GM12878 (cell line): ENCODE data around the gene HRH2. TPM values are rescaled to one million over a fixed set of nuclear protein-coding genes. Genes with fewer than 3 reads are reported as not detected.

Source experiments
- ATAC-seq: fragments of 200-7000 bp; cut with Tn5 transposase; 3 replicates; pipeline ENCODE4 v1.9.1; 2020; ENCODE audit warnings: mild to moderate bottlenecking, moderate library complexity
- BruUV-seq: library from RNA; stranded (reverse); fragments of 400-500 nt; replicated peaks from 2 replicates; lab custom pipeline; 2021; lab: Mats Ljungman, UMichigan
- CTCF ChIA-PET: fragments of 300-600 bp; sonication (Branson Sonifier 250); formaldehyde crosslinking; extraction: SDS; loops from one replicate; lab custom pipeline; 2021; ENCODE audit warnings: inconsistent platforms; lab: Yijun Ruan, JAX
- POLR2A ChIA-PET: fragments of 350-600 bp; formaldehyde crosslinking; extraction: SDS; loops from one replicate; lab custom pipeline; 2021; ENCODE audit warnings: inconsistent platforms; lab: Charles Lee
- RAD21 ChIA-PET: fragments of 300-600 bp; sonication (Branson Sonifier 250); formaldehyde crosslinking; loops from one replicate; lab custom pipeline; 2023; ENCODE audit warnings: antibody characterized with exemption; ENCODE audit not compliant: unreplicated experiment; lab: Charles Lee
- SMC1A ChIA-PET: fragments of 300-600 bp; sonication (Branson Sonifier 250); formaldehyde crosslinking; loops from one replicate; lab custom pipeline; 2023; ENCODE audit not compliant: unreplicated experiment, uncharacterized antibody; lab: Charles Lee
- DNase-seq: peaks from one replicate; pipeline ENCODE4 v3.0.0-alpha.2; 2011; ENCODE audit warnings: low read depth, low spot score
- FAIRE-seq: peaks from 3 replicates; lab custom pipeline; 2011; peaks lifted over from hg19 to GRCh38; lab: Jason Lieb, UNC
- H2AFZ ChIP-seq: 2 replicates; pipeline ENCODE4 v1.6.0; 2011; ENCODE audit warnings: low read depth, low read length, control low read depth; ENCODE audit not compliant: control insufficient read depth
- H3K27ac ChIP-seq: 2 replicates; pipeline ENCODE4 v1.5.1; 2011; ENCODE audit warnings: control low read depth; ENCODE audit not compliant: control insufficient read depth, insufficient read depth
- H3K27me3 ChIP-seq, 2 experiments: replicated peaks in 1 of 2; 2 replicates each; pipeline versions ENCODE4 v1.6.0 to v1.6.1; 2011; ENCODE audit warnings: low read length in 1 of 2; ENCODE audit not compliant: control insufficient read depth in 2 of 2, insufficient read depth in 2 of 2
- H3K36me3 ChIP-seq, 2 experiments: 2 replicates each; pipeline ENCODE4 v1.5.1; 2011; ENCODE audit warnings: low read length in 1 of 2; ENCODE audit not compliant: control insufficient read depth in 2 of 2, insufficient read depth in 2 of 2
- H3K4me1 ChIP-seq: 2 replicates; pipeline ENCODE4 v1.6.1; 2011; ENCODE audit warnings: mild to moderate bottlenecking, low read length, moderate library complexity, mixed read lengths; ENCODE audit not compliant: control insufficient read depth, insufficient read depth
- H3K4me2 ChIP-seq: 2 replicates; pipeline ENCODE4 v1.6.0; 2011; ENCODE audit warnings: control low read depth; ENCODE audit not compliant: control insufficient read depth, insufficient read depth
- H3K4me3 ChIP-seq: fragments of 200-600 bp; sonication (generic); 2 replicates; pipeline ENCODE4 v1.5.1; 2016
- H3K79me2 ChIP-seq: 2 replicates; pipeline ENCODE4 v1.6.0; 2011; ENCODE audit warnings: low read length; ENCODE audit not compliant: control insufficient read depth, insufficient read depth
- H3K9ac ChIP-seq: 2 replicates; pipeline ENCODE4 v1.8.0; 2011; ENCODE audit warnings: low read length, control low read depth, mixed read lengths; ENCODE audit not compliant: control insufficient read depth, insufficient read depth
- H3K9me3 ChIP-seq: replicated peaks from 3 replicates; pipeline ENCODE4 v1.5.1; 2011; ENCODE audit warnings: mild to moderate bottlenecking, low read length; ENCODE audit not compliant: control insufficient read depth, insufficient read depth
- H4K20me1 ChIP-seq: 2 replicates; pipeline ENCODE4 v1.6.0; 2011; ENCODE audit not compliant: control insufficient read depth, insufficient read depth
- BCLAF1 ChIP-seq: fragments of 450-650 bp; IDR thresholded peaks from 2 replicates; pipeline ENCODE4 v1.6.1; 2017; ENCODE audit warnings: antibody characterized with exemption, mild to moderate bottlenecking, moderate library complexity
- CHD4 ChIP-seq: fragments of 200-600 bp; sonication (generic); IDR thresholded peaks from 2 replicates; pipeline ENCODE4 v1.6.1; 2016; ENCODE audit warnings: mild to moderate bottlenecking
- IRF5 ChIP-seq: fragments of 450-650 bp; IDR thresholded peaks from 2 replicates; pipeline ENCODE4 v1.6.1; 2017; ENCODE audit warnings: borderline replicate concordance
- KLF5 ChIP-seq: fragments of 450-650 bp; IDR thresholded peaks from 2 replicates; pipeline ENCODE4 v1.6.1; 2014; ENCODE audit warnings: mild to moderate bottlenecking; ENCODE audit not compliant: partially characterized antibody
- PAX8 ChIP-seq: fragments of 450-650 bp; IDR thresholded peaks from 2 replicates; pipeline ENCODE4 v1.6.1; 2017; ENCODE audit warnings: mild to moderate bottlenecking, moderate library complexity
- RBBP5 ChIP-seq: fragments of 200-600 bp; sonication (generic); conservative IDR thresholded peaks from 2 replicates; pipeline ENCODE4 v1.6.1; 2016
- SMARCA5 ChIP-seq: fragments of 450-650 bp; IDR thresholded peaks from 2 replicates; pipeline ENCODE4 v1.6.1; 2017; ENCODE audit warnings: mild to moderate bottlenecking
- ZNF24 ChIP-seq: fragments of 450-650 bp; IDR thresholded peaks from 2 replicates; pipeline ENCODE4 v1.6.1; 2017; ENCODE audit warnings: antibody characterized with exemption, mild to moderate bottlenecking
- WGBS: methylation state at CpG from one replicate; pipeline ENCODE4 v1.1.6; 2016; ENCODE audit warnings: low lambda C conversion rate; ENCODE audit not compliant: insufficient replicate concordance, insufficient coverage; ENCODE audit errors: missing lambda C conversion rate; 5-methylcytosine and 5-hydroxymethylcytosine counted together
- in situ Hi-C: fragments of 300-500 bp; cut with MboI; formaldehyde crosslinking; loops from 9 replicates; pipeline ENCODE4 v1.14.3; 2018; ENCODE audit warnings: mixed read lengths
- intact Hi-C: fragments of 100-400 bp; cut with micrococcal nuclease; formaldehyde crosslinking; loops from one replicate; pipeline ENCODE4 v1.14.2; 2022; ENCODE audit not compliant: unreplicated experiment
- polyA plus RNA-seq, 11 experiments: library from polyadenylated mRNA; depleted of rRNA in 4 of 11; unstranded in 6 of 11; stranded (reverse) in 5 of 11; fragments of >200 nt; fragmentation: Nextera tagmentation in 4 of 11; fragmentation: Illumina TruSeq in 1 of 11; extraction: Ambion mirVana in 4 of 11; extraction: Trizol in 1 of 11; gene quantifications; 1 replicate in 1 of 11; 2 replicates in 10 of 11; pipeline versions ENCODE4 v1.2.1 to v1.2.3, GENCODE V29; 2011 to 2016; ENCODE audit warnings: inconsistent platforms in 2 of 11, missing spikeins in 2 of 11, low read depth in 1 of 11
- total RNA-seq, 4 experiments: library from RNA; depleted of rRNA in 3 of 4; stranded (reverse); fragments of >200 nt in 3 of 4; fragmentation: Illumina TruSeq in 1 of 4; extraction: Trizol in 1 of 4; gene quantifications; 2 replicates each; pipeline versions ENCODE4 v1.2.1 to v1.2.3, GENCODE V29; 2013 to 2021

Gene HRH2
- total and polyA plus RNA-seq, 10 of the 15 experiments (the other 5 are each of a cell fraction or from before 2014, with no cell fraction given): 0.01 to 0.05 (median 0.03) TPM; not detected in 7

- ChIA-PET CTCF (interaction anchor here (0.6 kb wide), 1 partner anchor 1471 kb away, joined by 3 read pairs; no protein-coding TSS in a partner anchor), POLR2A (no interaction called here), SMC1A (no interaction called here), RAD21 (no interaction called here)
- H4K20me1 ChIP-seq: no peaks in the 10 kb centered on the region
- H3K4me1 ChIP-seq: no peaks in the 10 kb centered on the region
- H2AFZ ChIP-seq: no peak overlapping the region
- ATAC-seq: no peak
- H3K27me3 ChIP-seq: peaks cover 1 to 4% of the 10 kb centered on the region in 2 experiments; a peak in 2 of 4 replicates
- no peaks in the 10 kb centered on the region for H3K9me3 ChIP-seq
- H3K4me2 ChIP-seq: no peak overlapping the region
- no peak overlapping the region for H3K4me3 ChIP-seq
- DNase-seq: no peak
- H3K36me3 ChIP-seq: no peaks in the 10 kb centered on the region
- H3K27ac ChIP-seq: no peak overlapping the region
- no peaks in the 10 kb centered on the region for H3K79me2 ChIP-seq
- in situ Hi-C loops: no loop called here
- no peak overlapping the region for H3K9ac ChIP-seq
- no peak for FAIRE-seq
- intact Hi-C loops: no loop called here
- 38% methylated on average over 12 of the region's 12 CpGs for WGBS
- no TSS peak for BruUV-seq
- TF ChIP-seq PAX8: no peak
- no peak for TF ChIP-seq KLF5
- no peak for TF ChIP-seq BCLAF1
- TF ChIP-seq IRF5: no peak
- TF ChIP-seq CHD4: no peak
- TF ChIP-seq SMARCA5: no peak
- TF ChIP-seq ZNF24: no peak
- no peak for TF ChIP-seq RBBP5
Measured at GRCh38 chr5:175688352-175689146, 30.7 kb downstream of the HRH2 start.
